ENCODE results near the gene VPS37C.
"Not testable (repeated sequence)": the region's sequence is repeated elsewhere in the genome, so short reads cannot be mapped to it uniquely, and the experiment has no call there.

VPS37C gene

DNA sequence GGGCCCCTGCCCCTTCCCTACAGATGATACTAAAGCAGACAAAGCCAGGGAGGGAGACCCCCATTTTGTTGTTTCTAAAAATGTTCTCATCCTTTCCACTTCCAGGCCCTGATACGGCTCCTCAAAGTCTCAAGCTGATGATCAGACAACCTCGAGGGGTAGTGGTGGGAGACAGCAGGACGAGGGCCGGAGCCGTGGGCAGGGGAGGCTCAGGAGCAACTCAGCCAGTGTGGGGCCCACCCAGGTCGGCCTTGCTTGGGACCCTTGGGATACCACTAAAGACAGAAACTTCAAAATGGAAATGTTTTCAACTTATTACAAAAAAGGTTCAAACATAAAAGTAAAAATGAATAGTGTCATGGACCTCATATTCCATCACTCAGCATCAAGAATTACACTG lies 15.2 kb upstream of the VPS37C start:
- in situ Hi-C loops (cut with HindIII; ENCODE audit: low sequenced_read_pairs) = no loop called here

GRCh38 chr11:61174949-61175348 lies 13.7 kb upstream of the VPS37C start:
- in situ Hi-C loops (cut with HindIII; ENCODE audit: low sequenced_read_pairs) = no loop called here

GRCh38 chr11:61174273-61174672 lies 13.0 kb upstream of the VPS37C start:
- in situ Hi-C loops (cut with HindIII; ENCODE audit: low sequenced_read_pairs) = no loop called here

- in situ Hi-C loops (cut with HindIII; ENCODE audit: low sequenced_read_pairs) = no loop called here
Observed at GRCh38 chr11:61173456-61173855, 12.2 kb upstream of the VPS37C start.

GRCh38 chr11:61172888-61173287 lies 11.7 kb upstream of the VPS37C start:
- in situ Hi-C loops (cut with HindIII; ENCODE audit: low sequenced_read_pairs) = no loop called here

DNA sequence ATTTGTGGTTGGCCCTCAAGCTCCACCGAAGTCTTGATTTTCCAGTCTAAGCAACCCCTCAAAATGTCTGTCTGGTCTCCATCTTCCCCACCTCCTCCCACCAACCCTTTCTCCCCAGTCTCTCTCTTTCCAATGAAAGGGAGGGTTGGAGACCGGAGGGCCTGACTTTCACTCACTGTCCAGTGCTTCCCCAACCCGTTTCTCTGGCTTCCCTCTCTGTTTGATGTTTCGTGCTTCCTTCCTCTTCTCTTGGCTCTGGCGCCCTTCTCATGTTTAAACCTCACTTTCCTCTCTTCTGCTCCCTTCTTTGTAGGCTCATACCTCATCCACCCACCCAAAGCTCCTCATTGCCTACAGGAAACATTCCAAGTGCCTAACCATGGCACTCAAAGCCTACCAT lies 11.1 kb upstream of the VPS37C start:
- in situ Hi-C loops (cut with HindIII; ENCODE audit: low sequenced_read_pairs) = no loop called here

DNA sequence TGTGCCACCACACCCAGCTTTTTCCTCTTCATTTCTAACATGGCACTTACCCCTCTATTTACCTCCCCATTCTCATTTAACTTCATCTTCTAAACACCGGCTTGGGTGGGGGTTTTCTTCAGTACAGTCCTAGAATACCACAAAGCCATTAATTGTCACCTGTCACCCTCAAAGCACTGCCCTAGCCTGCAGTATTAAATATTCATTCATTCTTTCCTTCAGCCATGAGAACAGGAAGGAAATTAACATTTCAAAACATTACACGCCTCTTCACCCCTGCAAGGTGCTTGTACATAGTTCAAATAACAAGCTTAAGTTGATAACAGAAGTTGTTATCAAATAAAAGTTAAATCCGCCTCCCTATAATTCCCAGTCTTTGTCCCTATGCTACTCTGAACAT lies 10.7 kb upstream of the VPS37C start:
- in situ Hi-C loops (cut with HindIII; ENCODE audit: low sequenced_read_pairs) = no loop called here

DNA sequence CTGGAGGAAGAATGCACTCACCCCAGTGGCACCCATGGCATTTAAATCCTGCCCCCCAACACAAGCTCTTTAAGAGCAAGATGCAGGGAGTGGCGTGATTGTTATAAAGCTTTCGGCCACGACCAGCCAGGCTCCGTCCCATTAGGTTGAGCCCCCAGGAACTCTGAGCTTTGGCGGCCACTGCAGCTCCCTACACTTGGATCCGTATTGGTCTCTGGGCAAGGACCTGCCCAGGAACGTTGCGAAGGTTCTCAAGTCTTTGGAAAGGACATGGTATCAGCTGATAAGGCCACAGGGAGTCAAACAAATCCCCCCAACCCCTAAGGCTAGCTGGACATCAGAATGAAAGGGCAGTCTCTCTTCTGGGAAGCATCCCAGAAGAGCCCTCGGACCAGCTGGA lies 9.3 kb upstream of the VPS37C start:
- in situ Hi-C loops (cut with HindIII; ENCODE audit: low sequenced_read_pairs) = no loop called here

DNA sequence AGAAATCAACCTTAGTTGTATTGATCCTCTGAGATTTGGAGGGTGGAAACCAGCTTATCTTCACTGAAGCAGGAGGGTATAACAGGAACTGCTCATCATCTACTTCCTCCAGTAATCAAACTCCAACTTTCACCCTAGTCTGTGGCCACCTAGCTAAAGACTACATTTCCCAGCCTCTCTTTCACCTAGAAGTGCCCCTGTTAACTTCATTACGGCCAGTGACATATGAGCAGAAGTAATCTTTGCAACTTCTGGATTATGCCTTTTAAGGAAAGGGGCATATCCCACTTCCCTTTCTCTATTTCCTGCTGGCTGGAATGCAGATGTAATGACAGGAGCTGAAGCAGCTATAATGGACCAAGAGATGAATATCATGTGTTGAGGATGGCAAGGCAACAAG lies 7.6 kb upstream of the VPS37C start:
- in situ Hi-C loops (cut with HindIII; ENCODE audit: low sequenced_read_pairs) = no loop called here

GRCh38 chr11:61168042-61168688 lies 6.9 kb upstream of the VPS37C start:
- in situ Hi-C loops (cut with HindIII; ENCODE audit: low sequenced_read_pairs) = no loop called here

DNA sequence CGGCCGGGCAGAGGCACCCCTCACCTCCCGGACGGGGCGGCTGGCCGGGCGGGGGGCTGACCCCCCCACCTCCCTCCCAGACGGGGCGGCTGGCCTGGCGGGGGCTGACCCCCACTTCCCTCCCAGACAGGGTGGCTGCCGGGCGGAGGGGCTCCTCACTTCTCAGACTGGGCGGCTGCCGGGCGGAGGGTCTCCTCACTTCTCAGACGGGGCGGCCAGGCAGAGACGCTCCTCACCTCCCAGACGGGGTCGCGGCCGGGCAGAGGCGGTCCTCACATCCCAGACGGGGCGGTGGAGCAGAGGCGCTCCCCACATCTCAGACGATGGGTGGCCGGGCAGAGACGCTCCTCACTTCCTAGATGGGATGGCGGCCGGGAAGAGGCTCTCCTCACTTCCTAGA lies 5.1 kb upstream of the VPS37C start:
- in situ Hi-C loops (cut with HindIII; ENCODE audit: low sequenced_read_pairs) = not testable (repeated sequence)

- in situ Hi-C loops (cut with HindIII; ENCODE audit: low sequenced_read_pairs) = not testable (repeated sequence)
Observed at GRCh38 chr11:61165785-61166184, 4.6 kb upstream of the VPS37C start.

DNA sequence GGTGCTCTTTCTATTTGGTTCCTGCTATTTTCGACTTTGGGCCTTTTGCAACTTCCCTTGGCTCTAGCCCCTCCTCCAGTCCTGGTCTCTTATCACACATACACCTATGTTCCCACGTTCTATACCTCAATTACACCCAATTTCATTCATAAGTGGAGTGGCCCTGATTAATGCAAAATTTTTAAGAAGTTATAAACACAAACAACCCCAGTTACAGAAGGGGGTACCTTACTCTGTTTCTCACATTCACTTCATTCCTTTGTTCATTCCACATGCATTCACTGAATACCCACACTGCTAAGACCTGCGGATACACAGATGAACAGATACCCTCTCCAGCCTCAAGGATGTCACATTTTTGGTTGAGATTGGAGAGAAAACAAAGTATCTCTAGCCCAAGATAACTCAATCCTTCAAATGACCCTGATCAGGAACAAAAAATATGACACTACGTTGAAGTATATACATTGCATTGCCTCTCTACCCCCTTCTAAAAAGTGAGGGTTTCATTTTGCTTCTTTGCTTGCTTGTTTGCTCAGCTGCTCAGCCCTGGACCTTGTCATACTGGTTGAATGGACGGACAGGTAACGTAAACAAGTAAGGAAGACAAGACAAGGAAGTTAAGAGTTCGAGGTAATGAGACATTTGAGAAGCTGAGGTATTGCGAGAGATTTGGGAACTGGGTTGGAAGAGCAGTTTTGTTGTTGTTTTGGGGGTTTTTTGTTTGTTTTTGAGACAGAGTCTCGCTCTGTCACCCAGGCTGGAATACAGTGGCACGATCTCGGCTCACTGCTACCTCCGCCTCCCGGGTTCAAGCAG lies 3.6 kb upstream of the VPS37C start:
- in situ Hi-C loops (cut with HindIII; ENCODE audit: low sequenced_read_pairs) = no loop called here

DNA sequence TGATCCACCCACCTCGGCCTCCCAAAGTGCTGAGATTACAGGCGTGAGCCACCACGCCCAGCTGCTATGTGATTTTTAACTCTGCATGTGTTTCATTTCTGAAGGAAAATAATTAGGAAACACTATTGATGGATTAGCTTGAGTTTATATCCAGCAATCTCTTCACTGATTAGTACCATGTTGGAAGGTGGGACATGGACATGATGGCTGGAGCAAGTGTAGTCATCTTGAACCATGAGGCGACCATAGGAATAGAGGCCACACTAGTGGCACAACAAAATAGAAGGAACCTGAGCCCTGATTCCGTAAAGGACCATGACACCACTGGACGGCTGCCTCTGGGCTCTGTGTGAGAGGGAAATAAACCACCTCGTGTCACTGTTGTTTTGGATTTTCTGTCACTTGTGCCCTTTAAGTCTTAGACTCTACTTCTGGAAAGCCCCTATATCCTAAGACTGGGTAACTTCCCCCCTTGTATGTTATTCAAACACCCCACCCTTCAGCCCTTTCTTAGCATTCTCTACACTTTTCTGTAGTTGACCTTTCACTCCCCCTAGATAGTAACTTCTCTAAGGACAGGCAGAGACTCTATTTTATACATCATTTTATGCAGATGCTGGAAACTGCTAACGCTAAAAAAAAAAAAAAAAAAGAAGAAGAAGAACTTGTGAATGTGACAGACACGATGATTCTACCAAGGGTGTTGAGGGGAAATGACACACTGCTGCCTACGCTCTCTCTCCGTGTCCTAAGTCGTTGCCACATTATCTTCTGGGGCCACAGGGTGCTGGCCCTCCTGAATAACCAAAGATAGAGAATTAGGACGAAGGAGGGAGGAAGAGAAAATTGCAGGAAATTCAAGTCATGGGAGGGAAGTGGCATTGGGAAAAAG lies 2.7 kb upstream of the VPS37C start:
- in situ Hi-C loops (cut with HindIII; ENCODE audit: low sequenced_read_pairs) = no loop called here

DNA sequence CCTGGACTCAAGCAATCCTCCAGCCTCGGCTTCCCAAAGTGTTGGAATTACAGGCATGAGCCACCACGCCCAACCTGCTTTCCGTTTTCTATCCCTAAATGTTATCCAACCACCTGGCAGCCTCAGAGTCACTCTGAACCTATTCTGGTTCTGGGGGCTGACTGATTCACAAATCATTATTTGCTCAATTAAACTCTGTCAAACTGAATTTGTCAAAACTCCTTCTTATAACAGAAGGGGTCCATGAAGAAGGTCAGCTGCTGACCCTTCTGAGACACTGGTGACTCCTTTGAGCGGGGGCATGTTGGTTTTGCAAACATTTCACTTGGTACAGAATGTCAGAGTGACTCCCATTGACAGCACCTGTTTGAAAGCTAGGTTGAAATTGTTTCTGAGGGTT lies 1.8 kb upstream of the VPS37C start:
- in situ Hi-C loops (cut with HindIII; ENCODE audit: low sequenced_read_pairs) = no loop called here

- in situ Hi-C loops (cut with HindIII; ENCODE audit: low sequenced_read_pairs) = no loop called here
Observed at GRCh38 chr11:61162092-61162941, 1.1 kb upstream of the VPS37C start.

DNA sequence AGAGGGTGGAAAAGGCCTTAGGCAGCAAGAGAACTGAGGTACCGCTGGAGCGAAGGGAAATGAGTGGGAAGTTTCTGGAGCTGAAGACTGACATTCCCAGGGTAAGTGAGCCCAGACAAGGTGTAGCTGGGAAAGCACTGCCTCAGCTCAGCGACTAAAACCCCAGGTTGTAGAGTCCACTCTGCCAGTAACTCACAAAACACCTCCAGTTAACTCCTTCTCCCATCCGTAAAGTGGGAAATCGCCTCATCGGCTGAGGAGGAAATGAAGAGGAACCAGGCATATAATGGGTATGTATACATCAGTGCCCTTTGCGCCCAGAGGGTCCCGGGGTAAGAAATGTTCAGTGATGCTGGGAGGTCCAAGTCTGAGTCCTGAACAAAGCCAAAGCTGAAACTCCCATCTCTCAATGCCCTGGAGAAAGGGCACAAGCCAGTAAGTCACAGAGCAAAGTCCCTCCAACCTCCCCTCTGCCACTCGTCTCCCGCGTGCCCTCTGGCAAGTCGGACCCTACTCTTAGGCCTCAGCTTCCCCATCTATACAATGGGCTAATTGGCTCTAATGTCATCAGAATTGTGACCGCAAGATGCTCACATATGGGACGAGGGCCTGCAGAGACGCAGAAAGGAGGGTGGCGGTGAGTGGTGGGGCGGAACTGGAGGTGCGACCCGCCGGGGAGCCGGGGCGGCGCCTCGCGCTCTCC lies 588 bp downstream of the VPS37C start:
- in situ Hi-C loops (cut with HindIII; ENCODE audit: low sequenced_read_pairs) = no loop called here

DNA sequence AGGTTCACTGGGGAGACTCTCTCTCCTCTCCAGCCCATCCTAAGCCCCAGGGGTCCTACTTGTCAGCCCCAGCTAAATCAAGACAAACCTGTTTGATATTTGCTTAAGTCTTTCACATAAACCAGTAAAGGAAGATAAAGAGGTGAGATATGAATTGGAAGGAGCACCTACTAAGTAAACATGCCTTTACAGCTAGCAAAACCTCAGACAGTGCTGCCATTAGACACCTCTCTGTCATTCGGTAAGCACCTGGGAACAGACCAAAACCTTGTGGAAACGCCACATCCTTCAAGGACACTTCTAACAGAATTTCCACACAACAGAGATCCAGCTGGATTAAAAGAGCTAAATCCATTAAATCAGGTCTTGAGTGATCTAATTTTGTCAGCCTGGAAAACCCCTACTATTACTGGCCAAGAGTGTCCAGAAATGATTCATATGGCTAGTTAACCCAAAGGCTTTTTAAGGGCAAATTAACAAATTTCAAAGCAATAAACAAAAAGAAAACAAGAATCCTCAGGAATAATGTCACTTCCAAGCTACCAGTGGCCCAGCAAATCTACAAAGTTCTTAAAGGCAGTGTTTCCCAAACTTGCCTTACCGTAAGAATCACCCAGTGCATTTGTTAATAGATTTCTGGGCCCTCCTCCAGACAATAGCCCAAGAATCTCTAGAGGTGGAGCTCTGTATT lies 2.4 kb downstream of the VPS37C start:
- in situ Hi-C loops (cut with HindIII; ENCODE audit: low sequenced_read_pairs) = no loop called here

GRCh38 chr11:61157743-61158142 lies 3.5 kb downstream of the VPS37C start:
- in situ Hi-C loops (cut with HindIII; ENCODE audit: low sequenced_read_pairs) = no loop called here

All from DLD1 (cell line).